SK-N-DZ (cell line): Measurements from ENCODE around the gene NBEA.
"Not testable (repeated sequence)": the region's sequence is repeated elsewhere in the genome, so short reads cannot be mapped to it uniquely, and the experiment has no call there.

Experiments
- DNase-seq: peaks from one replicate; pipeline ENCODE4 v3.0.0-alpha.2; 2015; ENCODE audit warnings: low spot score

The NBEA gene

DNA sequence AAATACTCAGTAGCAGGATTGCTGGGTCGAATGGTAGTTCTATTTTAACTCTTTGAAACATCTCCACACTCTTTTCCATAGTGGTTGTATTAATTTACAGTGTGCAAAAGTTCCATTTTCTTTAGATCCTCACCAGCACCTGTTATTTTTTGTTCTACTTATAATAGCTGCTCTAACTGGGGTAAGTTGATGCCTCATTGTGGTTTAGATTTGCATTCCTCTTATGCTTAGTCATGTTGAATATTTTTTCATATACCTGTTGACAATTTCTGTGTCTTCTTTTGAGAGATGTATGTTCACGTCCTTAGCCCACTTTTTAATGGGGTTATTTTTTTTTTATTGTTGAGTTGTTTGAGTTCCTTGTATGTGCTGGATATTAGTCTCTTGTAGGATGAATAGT, 144.6 kb downstream of the NBEA start:
- no peak for DNase-seq

DNA sequence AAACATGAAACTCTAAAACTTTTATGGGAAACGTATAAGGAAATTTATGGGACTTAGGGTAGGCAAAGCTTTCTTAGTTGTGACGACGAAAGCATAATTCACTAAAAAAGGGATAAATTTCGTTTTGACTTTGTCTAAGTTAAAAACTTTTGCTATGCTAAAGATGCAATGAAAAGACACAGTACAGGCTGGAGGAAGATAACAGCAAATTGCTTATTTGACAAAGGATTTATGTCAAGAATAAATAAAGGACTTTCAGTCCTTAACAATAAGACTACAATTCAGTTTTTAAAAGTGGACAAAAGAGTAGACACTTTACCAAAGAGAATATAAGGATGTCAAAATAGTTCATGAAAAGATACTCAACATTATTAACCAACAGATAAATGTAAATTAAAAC, 150.2 kb downstream of the NBEA start:
- DNase-seq, result no peak

DNA sequence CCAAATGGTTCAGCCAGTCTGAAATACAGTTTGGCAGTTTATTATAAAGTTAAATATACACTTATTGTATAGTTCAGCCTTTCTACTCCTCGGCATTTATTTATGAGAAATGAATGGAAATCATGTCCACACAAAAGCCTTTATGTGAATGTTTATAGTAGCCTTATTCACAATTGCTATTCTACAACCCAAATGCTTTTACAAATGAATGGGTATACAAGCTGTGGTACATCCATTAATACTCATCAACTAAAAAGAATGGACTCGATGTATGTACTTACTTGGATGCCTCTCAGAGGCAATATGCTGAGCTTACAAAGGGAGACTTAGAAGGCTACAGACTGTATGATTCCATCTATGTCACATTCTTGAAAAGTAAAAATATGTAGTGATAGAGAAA, 150.7 kb downstream of the NBEA start:
- no peak for DNase-seq

DNA sequence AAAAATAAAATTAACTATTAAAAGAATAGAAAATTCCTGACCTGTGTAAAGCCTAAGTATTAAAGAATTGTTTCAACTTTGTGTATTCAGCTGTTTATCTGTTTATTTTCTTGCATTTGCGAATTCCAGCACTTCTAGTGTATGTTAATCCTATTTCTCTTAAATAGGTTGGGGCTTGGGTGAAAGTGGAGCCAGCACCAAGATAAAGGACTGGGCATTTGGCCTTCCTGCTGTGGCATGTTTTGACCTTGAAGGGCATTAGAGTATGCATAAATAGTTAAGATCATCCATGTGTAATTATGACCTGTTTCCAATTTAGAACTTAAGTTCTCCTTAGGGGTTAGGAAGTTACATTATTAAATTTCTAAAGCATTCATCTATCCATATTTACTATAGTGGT, 151.3 kb downstream of the NBEA start:
- DNase-seq, result no peak

DNA sequence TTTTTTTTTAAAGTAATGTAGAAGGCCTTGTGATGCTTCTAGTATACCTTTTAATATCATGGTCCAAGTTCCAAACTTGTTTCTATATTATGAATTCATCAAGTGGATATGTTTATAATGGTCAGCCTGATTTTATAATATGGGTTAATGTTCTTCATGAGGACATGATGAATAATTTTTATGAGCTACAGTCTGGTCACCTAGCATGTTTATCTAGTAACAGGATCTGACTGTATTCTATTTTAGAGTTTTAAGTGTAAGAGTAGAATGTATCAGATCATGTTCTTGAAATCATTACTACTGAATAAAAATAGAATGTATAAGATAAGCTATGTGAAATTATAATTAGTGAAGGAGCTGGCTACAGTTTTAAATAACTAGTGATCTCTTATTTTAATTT, 164.7 kb downstream of the NBEA start:
- DNase-seq, result not testable (repeated sequence)

DNA sequence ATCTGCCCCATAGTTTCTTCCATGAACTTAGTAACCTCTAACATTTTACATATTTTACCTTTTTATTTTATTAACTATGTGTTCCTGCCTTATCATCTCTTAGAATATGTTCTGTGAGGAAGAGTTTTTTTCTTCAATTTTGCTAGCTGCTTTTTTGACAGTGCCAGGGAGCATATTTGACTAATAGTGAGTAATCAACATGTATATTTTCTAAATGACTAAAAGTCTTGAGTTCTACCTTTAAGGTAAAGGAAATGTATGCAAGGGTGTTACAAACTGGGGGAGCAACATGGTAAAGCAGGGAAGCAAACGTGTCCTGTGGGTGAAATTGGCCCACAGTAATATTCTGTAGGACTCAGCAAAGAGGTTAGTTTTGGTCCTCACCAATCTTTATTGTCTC, 165.5 kb downstream of the NBEA start:
- no peak for DNase-seq

DNA sequence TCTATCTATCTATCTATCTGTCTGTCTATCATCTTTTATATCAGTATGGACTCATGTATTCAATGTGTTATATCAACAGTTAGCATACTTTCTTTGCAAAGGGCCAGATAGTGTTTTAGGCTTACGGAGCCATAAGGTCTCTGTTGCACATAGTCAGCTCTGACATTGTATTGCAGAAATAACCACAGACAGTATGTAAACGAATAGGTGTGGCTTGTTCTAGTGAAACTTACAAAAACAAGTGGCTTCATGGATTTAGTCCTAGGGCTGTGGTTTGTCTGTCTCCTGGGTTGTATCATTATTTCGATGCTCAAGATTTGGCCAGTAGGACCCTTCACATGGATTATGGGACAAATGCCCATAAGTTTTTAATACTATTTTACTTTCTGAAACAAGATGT, 171.5 kb downstream of the NBEA start:
- DNase-seq, result not testable (repeated sequence)

DNA sequence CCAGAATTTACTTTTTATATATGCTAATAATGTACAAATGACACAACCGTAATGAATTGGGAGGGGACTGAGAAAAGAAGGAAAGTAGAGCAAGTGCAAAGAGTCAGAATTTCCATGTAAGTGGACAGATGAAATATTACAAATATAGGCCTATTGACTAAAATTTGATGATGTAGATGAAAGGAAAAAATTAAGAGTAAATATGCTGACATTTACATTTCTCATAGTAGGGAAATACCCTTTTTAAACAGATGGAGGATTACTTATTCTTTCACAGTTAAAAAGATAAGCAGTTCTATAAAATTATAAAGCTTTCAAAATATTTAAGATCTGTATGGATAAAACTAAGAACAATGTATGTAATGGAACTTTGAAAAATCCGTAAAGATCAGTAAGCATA, 185.4 kb downstream of the NBEA start:
- no peak for DNase-seq

DNA sequence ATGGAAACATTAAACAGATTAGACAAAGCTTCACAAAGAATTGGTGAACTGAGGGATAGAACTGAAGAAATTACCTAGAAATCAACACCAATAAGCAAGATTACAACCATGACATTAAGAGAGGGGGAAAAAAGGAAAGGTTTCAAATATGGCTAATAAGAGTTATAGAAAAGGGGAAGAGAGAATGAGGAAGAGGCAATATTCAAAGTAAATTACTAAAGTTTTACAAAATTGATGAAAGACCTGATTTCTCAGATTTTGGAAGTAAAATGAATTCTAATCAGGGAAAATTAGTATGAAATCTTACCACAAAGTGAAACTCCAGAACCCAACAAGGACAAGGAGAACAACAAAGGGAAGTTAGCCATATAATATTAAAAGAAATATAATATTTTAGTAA, 187.4 kb downstream of the NBEA start:
- no peak for DNase-seq

DNA sequence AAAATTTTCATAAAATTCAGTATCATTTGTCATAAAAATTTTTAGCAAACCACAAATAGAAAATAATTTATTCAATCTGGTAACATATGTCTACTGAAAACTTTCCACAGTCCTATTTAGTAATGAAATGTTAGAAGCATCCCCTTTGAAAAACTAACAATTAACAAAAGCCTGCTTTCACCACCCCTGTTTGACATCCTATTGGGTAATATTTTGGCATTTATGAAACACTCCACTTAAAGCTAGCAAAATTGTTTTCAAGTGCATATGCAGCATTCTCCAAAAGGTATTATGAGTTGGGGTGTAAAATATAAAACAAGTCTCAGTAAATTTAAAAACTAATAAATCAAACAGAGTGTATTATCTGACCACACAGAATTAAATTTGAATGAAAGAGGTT, 189.4 kb downstream of the NBEA start:
- DNase-seq, result no peak

DNA sequence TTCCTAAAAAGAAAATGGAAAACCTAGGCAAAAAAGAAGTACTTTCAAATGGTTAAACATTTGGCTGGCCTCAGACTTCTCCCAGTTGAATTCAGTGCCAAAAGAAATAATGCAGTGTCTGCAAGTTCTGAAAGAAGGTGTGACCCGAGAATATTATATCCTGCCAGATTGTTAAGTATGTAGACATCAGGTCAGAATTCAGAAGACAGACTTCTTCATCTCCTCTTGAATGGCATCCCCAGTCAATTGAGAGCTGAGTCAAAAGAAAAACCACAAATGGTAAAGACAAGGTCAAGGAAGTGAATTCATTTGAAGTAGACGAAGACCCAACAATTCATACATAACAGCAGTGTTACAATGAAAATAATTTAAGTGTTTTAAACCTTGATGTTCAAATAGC, 194.5 kb downstream of the NBEA start:
- DNase-seq, result no peak

DNA sequence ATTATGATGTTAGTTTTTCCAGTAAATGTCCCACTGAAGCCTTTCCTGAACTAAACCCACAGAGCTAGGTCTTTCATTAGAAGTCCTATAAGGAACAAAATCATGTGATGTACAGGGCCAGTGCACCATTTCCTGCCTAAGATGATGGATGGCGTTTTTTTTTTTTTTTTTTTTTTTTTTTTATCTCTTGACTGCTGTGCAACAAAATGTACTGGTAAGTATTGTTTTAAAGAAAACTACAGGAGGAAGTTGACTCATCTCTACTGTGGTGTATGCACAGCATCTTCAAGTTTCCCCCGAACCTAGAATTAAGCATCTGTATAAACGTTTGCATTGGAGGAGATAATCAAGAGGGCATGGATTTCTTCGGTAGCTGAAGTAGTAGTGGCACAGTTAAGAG, 197.5 kb downstream of the NBEA start:
- no peak for DNase-seq

DNA sequence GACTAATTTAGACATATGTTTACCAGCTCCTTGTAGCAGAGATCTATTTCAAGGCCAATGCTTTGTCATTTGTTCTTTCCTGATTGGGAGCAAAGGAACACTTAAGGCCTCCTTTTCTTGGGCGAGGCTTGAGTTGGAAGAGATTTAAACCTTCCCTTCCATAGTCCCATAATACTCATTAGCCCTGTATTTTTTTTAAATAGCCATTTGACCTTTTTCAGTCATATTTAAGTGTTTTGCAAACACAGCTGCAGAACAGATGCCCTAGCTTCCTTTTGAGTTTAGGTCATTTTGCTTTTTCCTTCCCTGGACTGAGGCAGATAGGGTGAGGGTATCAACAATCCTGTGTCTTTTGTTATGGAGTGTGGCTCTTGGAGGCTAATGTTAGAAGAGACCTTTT, 198.3 kb downstream of the NBEA start:
- no peak for DNase-seq

DNA sequence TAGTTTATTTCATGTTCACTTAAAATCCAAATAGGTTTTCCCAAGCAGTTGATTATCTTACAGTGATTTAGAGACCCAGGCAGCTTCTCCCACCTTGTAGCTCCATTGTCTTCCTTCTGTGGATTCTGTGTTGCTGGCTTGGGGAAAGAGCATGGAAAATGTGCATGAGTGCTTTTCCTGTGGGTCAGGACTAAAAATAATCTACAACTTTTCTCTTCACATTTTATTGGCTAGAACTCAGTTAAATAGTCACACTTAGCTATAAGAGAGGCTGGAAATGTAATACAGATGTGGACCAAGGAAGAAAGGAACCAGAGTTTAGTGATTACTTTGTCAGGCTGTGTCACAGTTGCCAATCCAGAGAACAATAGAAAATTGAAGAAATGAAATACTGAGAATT, 198.8 kb downstream of the NBEA start:
- no peak for DNase-seq

DNA sequence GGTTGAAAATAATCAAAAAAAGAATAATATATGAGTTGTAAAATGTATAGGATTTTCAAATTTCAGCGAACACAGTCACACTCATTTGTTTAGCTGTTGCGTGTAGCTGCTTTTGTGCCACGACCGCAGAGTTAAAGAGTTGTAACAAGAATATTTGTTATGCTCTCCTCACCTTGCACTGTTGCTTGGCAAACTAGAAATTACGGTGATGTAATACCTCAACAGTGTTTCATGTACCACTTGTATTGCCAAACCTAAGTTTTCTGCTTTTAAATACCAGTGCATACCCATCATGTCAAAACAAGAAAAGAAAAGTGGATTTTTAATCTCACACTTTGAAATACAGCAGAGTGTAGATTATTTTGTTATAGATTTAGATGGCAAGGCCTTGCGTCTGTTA, 201.1 kb downstream of the NBEA start:
- no peak for DNase-seq

DNA sequence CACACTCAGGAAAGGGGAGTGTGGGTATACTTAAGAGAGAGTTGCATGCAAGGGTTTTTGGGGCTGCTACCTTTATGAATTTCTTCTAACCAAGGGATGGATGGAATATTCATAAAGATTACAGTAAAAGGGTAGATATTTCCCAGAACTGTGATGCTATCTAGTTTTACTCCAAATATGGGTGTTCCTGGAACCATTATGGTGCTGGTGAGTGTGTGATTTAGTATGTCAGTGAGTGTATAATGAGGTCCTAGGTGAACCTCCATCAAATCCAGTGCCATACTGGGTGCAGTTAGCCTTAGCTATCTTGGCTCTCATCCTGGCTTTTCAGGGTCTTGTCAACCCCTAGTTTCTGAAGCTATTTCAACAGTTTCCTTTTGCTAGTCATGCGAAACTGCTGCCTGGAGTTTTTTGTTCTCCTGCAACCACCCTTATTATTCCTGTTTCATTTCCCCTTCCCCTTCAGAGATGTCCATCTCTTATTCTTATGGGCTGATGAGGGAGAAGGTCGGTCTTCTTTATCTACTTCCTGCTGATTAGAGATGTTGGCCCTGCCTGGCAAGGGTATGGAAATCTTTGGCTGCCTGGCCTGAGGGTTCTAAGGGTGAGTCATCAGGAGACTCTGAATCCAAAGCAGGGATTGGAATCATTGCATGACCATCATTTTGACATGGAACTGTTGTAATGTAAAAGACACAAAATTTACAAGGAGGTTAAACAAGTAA, 202.3 kb downstream of the NBEA start:
- no peak for DNase-seq

DNA sequence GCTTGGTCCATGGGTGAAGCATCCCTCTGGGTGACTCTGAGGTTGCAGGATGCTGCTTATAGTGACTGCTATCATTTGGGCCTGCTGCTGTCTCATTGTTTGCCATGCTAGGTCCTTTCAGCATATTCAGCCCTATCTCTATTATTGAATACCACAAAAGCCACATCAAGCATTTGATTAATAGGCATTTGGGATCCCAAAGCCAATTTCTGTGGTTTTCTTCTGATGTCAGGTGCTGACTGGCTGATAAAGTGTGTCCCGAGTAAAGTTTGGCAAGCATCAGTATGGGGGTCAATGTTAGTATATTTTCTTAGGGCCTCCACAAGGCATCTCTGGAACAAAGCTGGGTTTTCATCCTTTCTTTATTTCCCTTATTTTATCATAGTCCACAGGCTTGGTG, 204.6 kb downstream of the NBEA start:
- DNase-seq, result no peak

DNA sequence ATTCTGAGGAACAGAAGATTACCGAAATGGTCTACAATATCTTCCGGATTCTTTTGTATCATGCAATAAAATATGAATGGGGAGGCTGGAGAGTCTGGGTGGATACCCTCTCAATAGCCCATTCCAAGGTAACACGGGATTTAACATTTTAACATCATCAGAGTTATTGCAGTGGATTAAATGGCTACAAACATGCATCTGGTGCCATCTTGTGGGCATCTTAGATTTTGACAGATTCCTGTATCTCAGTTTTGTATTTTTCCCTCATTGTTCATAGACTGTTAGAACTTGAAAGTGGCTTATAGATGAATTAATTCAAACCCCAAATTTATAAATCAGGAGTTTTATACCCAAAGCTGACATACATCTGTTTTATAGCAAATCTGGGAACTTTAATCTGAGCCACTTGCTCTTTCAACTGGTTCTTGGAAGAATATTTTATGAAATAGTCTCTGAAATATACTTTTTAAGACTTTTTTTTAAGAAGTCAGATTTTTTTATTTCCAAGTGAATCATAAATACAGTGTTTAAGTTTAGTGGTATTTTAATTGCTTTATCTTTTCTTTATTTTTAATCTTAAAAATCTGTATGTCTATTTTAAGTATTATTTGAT, 215.2 kb downstream of the NBEA start:
- DNase-seq, result peak; percentile 64

DNA sequence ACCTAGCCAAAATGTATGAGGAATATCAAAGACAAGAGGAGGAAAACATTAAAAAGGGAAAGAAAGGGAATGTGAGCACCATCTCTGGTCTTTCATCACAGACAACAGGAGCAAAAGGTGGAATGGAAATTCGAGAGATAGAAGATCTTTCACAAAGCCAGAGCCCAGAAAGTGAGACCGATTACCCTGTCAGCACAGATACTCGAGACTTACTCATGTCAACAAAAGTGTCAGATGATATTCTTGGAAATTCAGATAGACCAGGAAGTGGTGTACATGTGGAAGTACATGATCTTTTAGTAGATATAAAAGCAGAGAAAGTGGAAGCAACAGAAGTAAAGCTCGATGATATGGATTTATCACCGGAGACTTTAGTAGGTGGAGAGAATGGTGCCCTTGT, 217.0 kb downstream of the NBEA start:
- no peak for DNase-seq

DNA sequence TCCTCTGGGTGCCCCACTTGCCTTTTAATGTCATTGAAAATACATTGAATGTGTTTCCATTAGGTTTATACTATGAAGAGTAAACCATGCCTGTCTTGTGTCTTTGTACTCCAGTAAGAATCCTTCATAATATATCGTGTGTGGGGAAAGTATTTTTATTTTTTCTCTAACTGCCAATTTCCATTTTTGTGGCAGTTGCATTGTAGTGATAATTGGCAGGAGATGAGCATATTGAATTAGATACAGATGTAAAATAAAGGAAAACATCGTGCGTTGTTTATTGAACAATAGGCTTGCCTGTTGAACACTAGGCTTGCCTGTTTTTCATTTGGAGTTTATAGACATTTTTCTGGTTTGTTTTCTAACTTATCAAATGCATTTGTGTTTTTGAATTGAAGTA, 218.8 kb downstream of the NBEA start:
- DNase-seq, result no peak

DNA sequence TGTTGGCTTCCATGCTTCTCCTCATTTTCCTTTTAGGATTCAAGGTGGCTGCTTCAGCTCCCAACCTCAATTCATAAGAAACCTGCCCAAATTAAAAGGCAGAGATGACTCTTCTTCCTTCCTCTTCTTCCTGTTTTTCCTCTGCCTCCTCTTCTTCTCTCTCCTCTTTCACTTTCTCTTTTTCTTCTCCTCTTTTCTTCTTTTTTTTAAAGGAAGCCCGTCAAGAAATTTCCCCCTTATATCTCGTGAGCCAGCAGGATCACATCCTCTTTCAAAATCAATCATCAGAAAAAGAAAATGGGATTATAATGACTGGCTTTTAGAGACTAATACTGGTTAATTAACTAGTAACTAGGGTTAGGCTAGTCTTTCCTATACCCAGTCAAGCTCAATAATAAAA, 220.3 kb downstream of the NBEA start:
- DNase-seq, result no peak

DNA sequence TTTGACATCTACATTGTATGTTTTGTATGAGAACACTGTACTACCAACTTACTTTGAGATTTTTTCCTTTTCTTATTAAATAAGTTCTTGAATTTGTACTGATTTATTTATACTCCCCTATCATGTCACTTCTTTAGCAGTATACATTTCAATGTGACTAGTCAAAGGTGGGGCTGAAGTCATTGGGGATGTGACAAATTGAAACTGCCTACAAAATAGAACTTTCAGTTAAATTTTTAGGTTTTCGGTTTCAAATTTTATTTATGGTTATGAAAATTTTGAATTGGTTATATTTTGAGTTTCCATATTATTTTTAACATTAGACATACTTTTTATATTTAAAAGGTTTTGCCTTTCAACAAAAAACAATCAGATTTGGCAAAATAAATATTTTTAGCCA, 221.6 kb downstream of the NBEA start:
- no peak for DNase-seq

DNA sequence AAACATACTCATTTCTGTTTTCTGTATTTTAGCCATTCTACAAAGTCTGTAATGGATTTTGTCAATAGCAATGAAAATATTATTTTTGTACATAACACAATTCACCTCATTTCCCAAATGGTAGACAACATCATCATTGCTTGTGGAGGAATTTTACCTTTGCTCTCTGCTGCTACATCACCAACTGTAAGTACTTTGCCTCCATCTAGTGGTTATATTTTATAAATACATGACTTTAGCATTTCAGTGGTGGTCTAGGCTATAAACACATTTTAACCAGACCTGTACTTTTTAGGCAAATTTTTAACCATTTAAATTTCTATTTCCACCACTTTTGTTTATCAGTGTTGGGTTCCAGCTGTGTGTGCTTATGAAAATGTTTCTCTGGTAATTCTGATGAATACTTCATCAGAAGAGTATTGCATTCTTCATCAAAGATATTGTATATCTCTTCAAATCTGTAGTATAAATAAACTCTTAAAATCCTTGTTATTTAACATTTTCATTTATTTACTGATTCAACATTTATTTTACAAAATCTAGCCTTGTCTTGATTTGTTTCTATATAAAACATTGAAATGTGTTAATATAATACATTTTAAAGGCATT, 222.4 kb downstream of the NBEA start:
- peak; percentile 54 for DNase-seq
